ENCODE results near the gene RET.

The RET gene

DNA sequence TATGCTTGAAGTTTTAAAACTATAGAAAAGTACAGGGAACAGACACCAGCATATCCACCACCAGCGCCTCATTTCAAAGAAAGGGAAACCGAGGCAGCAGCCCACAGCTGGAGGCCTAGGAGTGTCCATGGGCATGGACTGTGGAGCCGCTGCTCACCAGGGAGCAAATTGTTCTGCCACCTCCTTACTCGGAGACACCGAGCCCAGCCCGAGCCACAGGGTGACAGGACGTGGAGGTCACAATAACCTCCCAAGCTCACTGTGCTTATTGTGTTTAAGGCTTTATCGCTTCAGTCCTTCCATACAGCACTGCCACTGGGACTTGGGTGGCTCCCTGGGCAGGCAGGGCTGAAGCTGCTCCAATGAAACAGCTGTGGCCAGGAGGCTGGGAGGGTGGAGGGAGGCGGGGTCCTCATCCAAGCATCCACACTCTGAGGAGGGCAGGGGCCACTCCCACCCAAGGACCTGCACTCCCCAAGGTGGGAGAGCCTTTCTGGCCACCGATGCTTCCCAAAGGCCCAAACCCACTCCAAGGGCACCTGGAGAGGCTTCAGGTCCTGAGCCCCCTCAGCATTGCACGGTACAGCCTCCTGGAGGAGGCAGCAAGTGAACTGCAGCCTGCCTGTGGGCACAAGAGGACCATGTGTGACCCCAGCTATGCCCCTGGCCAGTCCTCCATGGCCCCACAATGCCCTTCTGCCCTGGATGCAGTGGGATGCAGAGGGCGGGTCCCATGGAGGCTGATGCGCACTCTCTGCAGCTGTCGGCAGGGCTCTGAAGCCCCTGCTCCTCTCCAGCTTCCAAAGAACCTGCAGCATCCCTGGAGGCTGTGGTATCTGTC lies 38.7 kb upstream of the RET start:
- no peaks in the 10 kb centered on the region for H3K79me2 ChIP-seq (ENCODE audit: low read length)
- TF ChIP-seq, protein P1, sequence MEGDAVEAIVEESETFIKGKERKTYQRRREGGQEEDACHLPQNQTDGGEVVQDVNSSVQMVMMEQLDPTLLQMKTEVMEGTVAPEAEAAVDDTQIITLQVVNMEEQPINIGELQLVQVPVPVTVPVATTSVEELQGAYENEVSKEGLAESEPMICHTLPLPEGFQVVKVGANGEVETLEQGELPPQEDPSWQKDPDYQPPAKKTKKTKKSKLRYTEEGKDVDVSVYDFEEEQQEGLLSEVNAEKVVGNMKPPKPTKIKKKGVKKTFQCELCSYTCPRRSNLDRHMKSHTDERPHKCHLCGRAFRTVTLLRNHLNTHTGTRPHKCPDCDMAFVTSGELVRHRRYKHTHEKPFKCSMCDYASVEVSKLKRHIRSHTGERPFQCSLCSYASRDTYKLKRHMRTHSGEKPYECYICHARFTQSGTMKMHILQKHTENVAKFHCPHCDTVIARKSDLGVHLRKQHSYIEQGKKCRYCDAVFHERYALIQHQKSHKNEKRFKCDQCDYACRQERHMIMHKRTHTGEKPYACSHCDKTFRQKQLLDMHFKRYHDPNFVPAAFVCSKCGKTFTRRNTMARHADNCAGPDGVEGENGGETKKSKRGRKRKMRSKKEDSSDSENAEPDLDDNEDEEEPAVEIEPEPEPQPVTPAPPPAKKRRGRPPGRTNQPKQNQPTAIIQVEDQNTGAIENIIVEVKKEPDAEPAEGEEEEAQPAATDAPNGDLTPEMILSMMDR (IDR thresholded peaks at IDR 0.05; ENCODE audit: low read depth, low read length), result no peak
- no peak for TF ChIP-seq EZH2phosphoT487 (IDR thresholded peaks at IDR 0.05; ENCODE audit: low read depth)
- H3K27me3 ChIP-seq (ENCODE audit: low read depth, low read length), result no peaks in the 10 kb centered on the region
- no peaks in the 10 kb centered on the region for H3K9me3 ChIP-seq (ENCODE audit: insufficient read depth, low read length)
- no peak overlapping the region for H3K4me2 ChIP-seq (ENCODE audit: low read length)
- H3K36me3 ChIP-seq (replicated peaks; ENCODE audit: low read depth, low read length), result no peaks in the 10 kb centered on the region
- no peak overlapping the region for H3K4me3 ChIP-seq (ENCODE audit: low read length)
- no peaks in the 10 kb centered on the region for H4K20me1 ChIP-seq (ENCODE audit: insufficient read depth, low read length)
- no peaks in the 10 kb centered on the region for H3K4me1 ChIP-seq (ENCODE audit: low read length)
- no peak overlapping the region for H3K9ac ChIP-seq (ENCODE audit: low read length)
- no peak overlapping the region for H3K27ac ChIP-seq (ENCODE audit: low read length)
- H2AFZ ChIP-seq (ENCODE audit: low read depth, low read length), result no peak overlapping the region

DNA sequence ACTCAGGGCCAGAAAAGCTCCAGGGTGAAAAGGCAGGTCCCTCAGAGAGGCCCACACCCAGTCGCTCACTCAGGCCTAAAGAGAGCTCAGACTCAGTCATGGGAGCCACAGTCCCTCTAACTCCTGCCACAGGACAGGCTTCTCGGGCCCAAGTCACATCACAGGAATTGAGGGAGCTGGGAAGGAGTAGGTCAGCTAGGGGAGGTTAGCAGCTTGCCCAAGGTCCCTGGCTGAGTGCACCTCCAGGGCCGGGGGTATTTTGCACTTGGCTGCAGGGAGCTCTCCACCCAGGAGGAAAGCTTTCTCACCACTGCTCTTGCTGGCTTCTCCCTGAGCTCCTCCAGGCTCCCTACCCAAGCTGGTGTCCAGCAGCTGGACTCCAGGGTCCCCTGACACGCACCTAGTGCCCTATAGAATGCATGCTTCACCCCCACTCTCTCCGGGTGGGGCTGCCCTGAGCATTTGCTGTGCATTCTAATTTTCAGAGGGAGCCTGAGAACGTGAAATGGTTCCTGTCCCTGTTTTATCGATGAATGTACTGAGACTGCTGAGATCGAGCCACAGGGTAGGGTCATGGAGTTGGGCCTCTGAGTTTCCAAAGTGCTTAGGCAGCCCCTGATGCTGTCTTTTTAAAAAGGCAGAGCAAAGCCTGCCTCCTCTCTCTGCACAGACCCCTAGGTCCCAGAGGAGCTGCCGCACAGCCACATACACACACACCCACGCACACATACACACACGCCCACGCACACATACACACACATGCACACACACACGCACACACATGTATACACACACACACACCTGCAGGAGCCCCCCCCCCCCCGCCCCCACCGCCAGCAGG lies 37.9 kb upstream of the RET start:
- Histone ChIP-seq H3K79me2 (ENCODE audit: low read length) (no peaks in the 10 kb centered on the region), H3K9ac (ENCODE audit: low read length) (no peak overlapping the region)
- TF ChIP-seq, protein P1 (IDR thresholded peaks at IDR 0.05; ENCODE audit: low read depth, low read length), result no peak
- TF ChIP-seq EZH2phosphoT487 (IDR thresholded peaks at IDR 0.05; ENCODE audit: low read depth), result no peak

DNA sequence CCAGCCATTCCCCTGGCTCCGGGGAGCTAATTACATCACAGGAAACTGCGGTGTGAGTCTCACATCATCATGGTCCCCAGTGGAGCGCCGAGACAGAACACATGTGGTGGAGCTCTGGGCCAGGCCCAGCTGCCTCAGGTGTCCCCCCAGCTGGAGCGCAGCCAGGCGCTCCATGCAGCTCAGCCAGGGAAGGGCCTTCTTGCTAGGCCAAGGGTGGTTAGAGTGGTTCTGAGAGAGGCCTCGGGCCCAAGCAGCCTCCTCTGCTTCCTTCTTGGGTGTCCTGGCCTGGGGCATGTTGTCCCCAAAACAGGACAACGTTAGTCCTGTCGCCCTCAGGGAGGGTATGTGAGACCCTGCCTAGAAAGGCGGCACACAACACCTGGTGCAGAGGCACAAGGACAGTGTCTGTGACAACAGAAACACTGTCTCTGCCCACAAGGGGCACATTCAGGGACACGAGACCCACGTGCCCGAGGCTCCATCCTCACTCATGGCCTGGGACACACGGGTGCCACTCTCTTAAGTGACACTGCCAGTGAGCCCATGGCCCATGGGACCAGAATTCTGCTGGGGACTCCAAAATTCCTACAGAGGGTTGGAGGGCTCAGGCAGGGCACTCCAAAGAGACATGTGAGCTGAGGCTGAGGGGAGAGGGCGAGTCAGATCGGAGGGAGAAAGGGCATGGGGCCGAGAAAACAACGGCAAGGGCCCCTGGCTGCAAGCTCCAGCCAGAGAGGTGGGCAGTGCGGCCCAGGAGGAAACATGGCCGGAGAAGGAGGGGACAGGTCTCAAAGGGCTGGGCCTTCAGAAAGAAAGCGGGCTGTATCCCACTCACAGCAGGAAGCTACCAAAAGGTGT lies 37.0 kb upstream of the RET start:
- Histone ChIP-seq H3K9ac (ENCODE audit: low read length) (no peak overlapping the region), H3K9me3 (ENCODE audit: insufficient read depth, low read length) (no peaks in the 10 kb centered on the region), H4K20me1 (ENCODE audit: insufficient read depth, low read length) (no peaks in the 10 kb centered on the region), H3K79me2 (ENCODE audit: low read length) (no peaks in the 10 kb centered on the region), H3K4me1 (ENCODE audit: low read length) (no peaks in the 10 kb centered on the region), H3K27ac (ENCODE audit: low read length) (no peak overlapping the region), H3K36me3 (replicated peaks; ENCODE audit: low read depth, low read length) (no peaks in the 10 kb centered on the region), H3K27me3 (ENCODE audit: low read depth, low read length) (no peaks in the 10 kb centered on the region), H3K4me3 (ENCODE audit: low read length) (no peak overlapping the region), H3K4me2 (ENCODE audit: low read length) (no peak overlapping the region), H2AFZ (ENCODE audit: low read depth, low read length) (no peak overlapping the region)
- no peak for TF ChIP-seq EZH2phosphoT487 (IDR thresholded peaks at IDR 0.05; ENCODE audit: low read depth)
- TF ChIP-seq, protein P1 (IDR thresholded peaks at IDR 0.05; ENCODE audit: low read depth, low read length), result no peak

More for the DNA sequence above, 37.9 kb upstream of the RET start:
- no peaks in the 10 kb centered on the region for H3K4me1 ChIP-seq (ENCODE audit: low read length)
- no peak overlapping the region for H3K4me2 ChIP-seq (ENCODE audit: low read length)
- H3K9me3 ChIP-seq (ENCODE audit: insufficient read depth, low read length), result no peaks in the 10 kb centered on the region
- H3K27me3 ChIP-seq (ENCODE audit: low read depth, low read length), result no peaks in the 10 kb centered on the region
- H3K36me3 ChIP-seq (replicated peaks; ENCODE audit: low read depth, low read length), result no peaks in the 10 kb centered on the region
- no peak overlapping the region for H3K4me3 ChIP-seq (ENCODE audit: low read length)
- H2AFZ ChIP-seq (ENCODE audit: low read depth, low read length), result no peak overlapping the region
- H3K27ac ChIP-seq (ENCODE audit: low read length), result no peak overlapping the region
- no peaks in the 10 kb centered on the region for H4K20me1 ChIP-seq (ENCODE audit: insufficient read depth, low read length)

Data from OCI-LY3 (cell line).